ENCODE measurements around the gene TAF6L. TPM values are rescaled to one million over a fixed set of nuclear protein-coding genes. Genes with fewer than 3 reads are reported as not detected.
A peak's percentile ranks its signal among the peaks of the same experiment; 100 is the strongest.

Gene TAF6L
- total and polyA plus RNA-seq, 4 donors = 13.2 to 43.5 (median 17.9) TPM

- ATAC-seq (ENCODE audit: low FRiP score) (no peak), DNase-seq (no peak)
- intact Hi-C loops (cut with DNase I) = no loop called here
- Histone ChIP-seq H3K27me3 (ENCODE audit: control insufficient read depth in 1 of 2, insufficient read depth in 2 of 2, low read length in 1 of 2) (no peaks in the 10 kb centered on the region), H3K36me3 (ENCODE audit: control insufficient read depth in 1 of 2, insufficient read depth in 2 of 2, low read length in 1 of 2) (peaks cover 0 to 5% of the 10 kb centered on the region in 2 donors), H3K4me3 (ENCODE audit: low read length in 2 of 2) (no peak overlapping the region), H3K4me1 (ENCODE audit: control insufficient read depth in 1 of 2, insufficient read depth in 2 of 2, low read length in 2 of 2) (no peaks in the 10 kb centered on the region), H3K27ac (ENCODE audit: low read depth in 1 of 2, low read length in 2 of 2) (no peak overlapping the region), H3K9me3 (ENCODE audit: control insufficient read depth, low read length) (no peaks in the 10 kb centered on the region)
- WGBS, 2 donors = 89 to 90% methylated on average over 8 of the region's 8 CpGs
These were observed 23.1 kb downstream of the TAF6L start for GRCh38 chr11:62794201-62794775.

DNA sequence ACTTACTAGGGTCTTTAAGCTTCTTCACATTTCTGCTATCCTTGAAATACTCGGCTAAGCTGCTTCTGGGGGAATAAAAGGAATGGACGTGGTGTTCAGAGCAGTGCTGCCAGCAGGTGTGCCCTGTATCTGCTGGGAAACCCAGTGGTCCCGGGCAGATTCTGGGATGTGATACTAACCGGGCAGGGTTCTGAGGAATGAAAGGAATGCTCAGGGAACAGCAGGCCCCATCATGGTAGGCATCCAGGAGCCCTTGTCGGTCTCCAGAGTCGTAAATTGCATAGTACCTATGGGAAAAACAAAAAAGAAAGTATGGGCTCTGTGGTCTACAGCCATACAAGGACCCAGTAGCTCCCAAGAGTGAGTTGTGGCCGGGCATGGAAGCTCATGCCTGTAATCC lies 25.1 kb downstream of the TAF6L start:
- Histone ChIP-seq H3K4me3 (ENCODE audit: low read length in 2 of 2) (no peak overlapping the region), H3K27ac (ENCODE audit: low read depth in 1 of 2, low read length in 2 of 2) (no peak overlapping the region), H3K9me3 (ENCODE audit: control insufficient read depth, low read length) (no peaks in the 10 kb centered on the region), H3K27me3 (ENCODE audit: control insufficient read depth in 1 of 2, insufficient read depth in 2 of 2, low read length in 1 of 2) (no peaks in the 10 kb centered on the region), H3K36me3 (ENCODE audit: control insufficient read depth in 1 of 2, insufficient read depth in 2 of 2, low read length in 1 of 2) (peaks cover 0 to 16% of the 10 kb centered on the region in 2 donors), H3K4me1 (ENCODE audit: control insufficient read depth in 1 of 2, insufficient read depth in 2 of 2, low read length in 2 of 2) (no peaks in the 10 kb centered on the region)
- intact Hi-C loops (cut with DNase I) = no loop called here
- DNase-seq (no peak), ATAC-seq (ENCODE audit: low FRiP score) (no peak)
- 76 to 78% methylated on average over 7 of the region's 7 CpGs for WGBS, 2 donors

- 86 to 90% methylated on average over 10 of the region's 10 CpGs for WGBS, 2 donors
- Histone ChIP-seq H3K36me3 (ENCODE audit: control insufficient read depth in 1 of 2, insufficient read depth in 2 of 2, low read length in 1 of 2) (peaks cover 0 to 21% of the 10 kb centered on the region in 2 donors), H3K9me3 (ENCODE audit: control insufficient read depth, low read length) (no peaks in the 10 kb centered on the region), H3K4me3 (ENCODE audit: low read length in 2 of 2) (no peak overlapping the region), H3K27me3 (ENCODE audit: control insufficient read depth in 1 of 2, insufficient read depth in 2 of 2, low read length in 1 of 2) (no peaks in the 10 kb centered on the region), H3K4me1 (ENCODE audit: control insufficient read depth in 1 of 2, insufficient read depth in 2 of 2, low read length in 2 of 2) (peaks cover 0 to 2% of the 10 kb centered on the region in 2 donors), H3K27ac (ENCODE audit: low read depth in 1 of 2, low read length in 2 of 2) (no peak overlapping the region)
- intact Hi-C loops (cut with DNase I) = no loop called here
- no peak for ATAC-seq (ENCODE audit: low FRiP score)
- DNase-seq = no peak
These were observed 28.3 kb downstream of the TAF6L start for GRCh38 chr11:62799486-62799885.

GRCh38 chr11:62801071-62801470 lies 29.9 kb downstream of the TAF6L start:
- ATAC-seq (ENCODE audit: low FRiP score) (no peak), DNase-seq (no peak)
- Histone ChIP-seq H3K27me3 (ENCODE audit: control insufficient read depth in 1 of 2, insufficient read depth in 2 of 2, low read length in 1 of 2) (peaks cover 0 to 1% of the 10 kb centered on the region in 2 donors), H3K36me3 (ENCODE audit: control insufficient read depth in 1 of 2, insufficient read depth in 2 of 2, low read length in 1 of 2) (peaks cover 0 to 18% of the 10 kb centered on the region in 2 donors), H3K27ac (ENCODE audit: low read depth in 1 of 2, low read length in 2 of 2) (no peak overlapping the region), H3K4me3 (ENCODE audit: low read length in 2 of 2) (no peak overlapping the region), H3K4me1 (ENCODE audit: control insufficient read depth in 1 of 2, insufficient read depth in 2 of 2, low read length in 2 of 2) (peaks cover 0 to 2% of the 10 kb centered on the region in 2 donors), H3K9me3 (ENCODE audit: control insufficient read depth, low read length) (no peaks in the 10 kb centered on the region)
- intact Hi-C loops (cut with DNase I) = no loop called here
- WGBS, 2 donors = 82% methylated on average over 4 of the region's 4 CpGs

DNA sequence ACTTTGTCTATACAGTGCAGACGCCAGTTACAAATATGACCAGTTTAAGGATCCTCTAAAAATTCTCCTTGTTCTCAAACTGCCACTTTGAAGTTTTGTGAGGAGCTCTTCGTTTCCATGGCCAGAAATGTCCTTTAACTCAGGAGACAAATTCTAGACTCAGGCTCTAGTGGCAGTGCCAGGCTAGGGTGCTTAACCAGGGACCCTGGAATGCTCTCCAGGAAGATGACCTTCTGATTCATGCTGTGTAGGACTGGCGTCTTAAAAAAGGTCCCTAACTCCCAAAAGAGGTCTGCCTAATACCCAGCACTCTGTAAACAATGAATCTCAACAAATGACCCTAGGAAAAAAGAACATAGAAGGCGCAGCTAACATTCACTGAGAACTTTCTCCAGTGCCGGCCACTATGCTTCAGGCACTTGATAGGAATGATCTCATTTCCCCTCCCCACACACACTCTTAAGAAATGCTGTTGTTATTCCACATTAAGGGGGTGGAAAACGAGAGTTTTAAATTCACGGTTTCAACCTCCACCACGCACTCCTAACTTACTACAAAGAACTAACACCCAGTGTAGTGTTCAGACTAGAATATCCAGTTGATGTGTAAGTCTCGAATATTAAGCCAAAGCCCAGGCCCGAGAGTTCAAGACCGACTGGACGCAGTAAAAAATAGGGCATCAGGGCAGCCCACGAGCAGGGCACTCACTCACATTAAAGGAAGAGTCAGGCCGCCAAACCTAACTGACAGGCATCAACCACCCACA lies 33.3 kb downstream of the TAF6L start:
- DNase-seq (no peak), ATAC-seq (ENCODE audit: low FRiP score) (no peak)
- 0 to 1% methylated on average over 14 of the region's 14 CpGs for WGBS, 2 donors
- peak overlapping the region in 1 of 2 donors; percentile 79 for H3K27ac ChIP-seq (ENCODE audit: low read depth in 1 of 2, low read length in 2 of 2)
- peaks cover 0 to 1% of the 10 kb centered on the region in 2 donors for H3K27me3 ChIP-seq (ENCODE audit: control insufficient read depth in 1 of 2, insufficient read depth in 2 of 2, low read length in 1 of 2)
- no peaks in the 10 kb centered on the region for H3K9me3 ChIP-seq (ENCODE audit: control insufficient read depth, low read length)
- intact Hi-C loops (cut with DNase I) = loop anchor here in 1 of 2 donors (1.0 kb wide), 1 partner anchor 28 kb away; the partner anchor contains the start of genes STX5 and TEX54
- peaks cover 0 to 17% of the 10 kb centered on the region in 2 donors for H3K36me3 ChIP-seq (ENCODE audit: control insufficient read depth in 1 of 2, insufficient read depth in 2 of 2, low read length in 1 of 2)
- peak overlapping the region; percentile 94 to 97 for H3K4me3 ChIP-seq (ENCODE audit: low read length in 2 of 2)
- H3K4me1 ChIP-seq (ENCODE audit: control insufficient read depth in 1 of 2, insufficient read depth in 2 of 2, low read length in 2 of 2) = peaks cover 0 to 2% of the 10 kb centered on the region in 2 donors

DNA sequence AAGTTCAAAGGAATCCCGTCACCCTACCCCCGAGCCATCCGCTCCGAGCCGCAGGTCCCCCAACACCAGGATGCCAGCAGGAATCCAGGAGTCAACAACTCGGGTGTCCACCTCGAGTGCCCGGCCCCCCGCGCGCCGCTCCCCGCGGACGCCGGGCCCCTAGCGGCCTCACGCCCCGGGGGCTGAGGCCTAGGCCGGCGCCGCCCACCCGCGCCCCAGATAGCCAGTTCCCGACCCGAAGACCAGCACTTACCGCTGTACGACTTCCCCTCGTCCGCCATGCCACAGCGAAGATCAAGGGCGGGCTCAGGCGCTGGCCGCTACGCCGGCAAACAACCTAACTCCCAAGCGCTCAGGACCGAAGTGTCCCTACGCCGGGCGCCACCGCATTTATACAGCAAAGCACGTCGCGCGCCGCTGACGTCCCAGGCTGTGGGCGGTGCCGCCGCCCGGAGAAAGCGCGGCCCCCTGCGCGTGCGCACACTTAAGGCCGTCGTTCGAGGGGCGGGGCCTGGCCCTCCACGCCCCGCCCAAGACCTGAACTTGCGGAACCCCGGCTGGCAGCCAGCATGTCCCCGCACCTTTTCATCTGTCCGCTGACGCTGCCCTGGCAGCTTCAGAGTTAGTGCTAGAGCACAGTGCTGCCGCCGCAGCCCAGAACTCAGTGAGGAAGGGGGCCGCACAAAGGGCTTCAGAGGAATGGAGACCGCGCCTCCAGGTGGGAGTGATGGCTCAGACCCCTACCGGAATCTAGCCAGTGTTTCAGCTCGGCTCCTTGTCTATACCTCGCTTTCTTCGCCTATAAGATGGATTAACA lies 34.1 kb downstream of the TAF6L start, which contains the start of gene NXF1:
TSS of gene NXF1 (minus strand) at position 365 of the 817 bp plus-strand sequence. CDS start at position 281, 84 bp downstream.
- intact Hi-C loops (cut with DNase I) = no loop called here

GRCh38 chr11:62805961-62806441 lies 34.8 kb downstream of the TAF6L start:
- intact Hi-C loops (cut with DNase I) = no loop called here
- Histone ChIP-seq H3K36me3 (ENCODE audit: control insufficient read depth in 1 of 2, insufficient read depth in 2 of 2, low read length in 1 of 2) (peaks cover 0 to 10% of the 10 kb centered on the region in 2 donors), H3K9me3 (ENCODE audit: control insufficient read depth, low read length) (no peaks in the 10 kb centered on the region), H3K27ac (ENCODE audit: low read depth in 1 of 2, low read length in 2 of 2) (peak overlapping the region in 1 of 2 donors; percentile 12), H3K27me3 (ENCODE audit: control insufficient read depth in 1 of 2, insufficient read depth in 2 of 2, low read length in 1 of 2) (peaks cover 0 to 1% of the 10 kb centered on the region in 2 donors), H3K4me3 (ENCODE audit: low read length in 2 of 2) (peak overlapping the region; percentile 64 to 67), H3K4me1 (ENCODE audit: control insufficient read depth in 1 of 2, insufficient read depth in 2 of 2, low read length in 2 of 2) (peaks cover 0 to 2% of the 10 kb centered on the region in 2 donors)
- no peak for DNase-seq
- 24 to 26% methylated on average over 12 of the region's 12 CpGs for WGBS, 2 donors
- no peak for ATAC-seq (ENCODE audit: low FRiP score)

More for the DNA sequence above, 34.1 kb downstream of the TAF6L start, which contains the start of gene NXF1:
- peak; percentile 95 to 98 for DNase-seq
- Histone ChIP-seq H3K9me3 (ENCODE audit: control insufficient read depth, low read length) (no peaks in the 10 kb centered on the region), H3K36me3 (ENCODE audit: control insufficient read depth in 1 of 2, insufficient read depth in 2 of 2, low read length in 1 of 2) (peaks cover 0 to 11% of the 10 kb centered on the region in 2 donors), H3K27me3 (ENCODE audit: control insufficient read depth in 1 of 2, insufficient read depth in 2 of 2, low read length in 1 of 2) (peaks cover 0 to 1% of the 10 kb centered on the region in 2 donors), H3K27ac (ENCODE audit: low read depth in 1 of 2, low read length in 2 of 2) (peak within 1 kb of the TSS in 1 of 2 donors; percentile 79), H3K4me3 (ENCODE audit: low read length in 2 of 2) (peak within 1 kb of the TSS; percentile 94 to 97), H3K4me1 (ENCODE audit: control insufficient read depth in 1 of 2, insufficient read depth in 2 of 2, low read length in 2 of 2) (peaks cover 0 to 2% of the 10 kb centered on the region in 2 donors)
- peak; percentile 99 for ATAC-seq (ENCODE audit: low FRiP score)
- WGBS, 2 donors = 0% methylated on average over 77 of the region's 77 CpGs

DNA sequence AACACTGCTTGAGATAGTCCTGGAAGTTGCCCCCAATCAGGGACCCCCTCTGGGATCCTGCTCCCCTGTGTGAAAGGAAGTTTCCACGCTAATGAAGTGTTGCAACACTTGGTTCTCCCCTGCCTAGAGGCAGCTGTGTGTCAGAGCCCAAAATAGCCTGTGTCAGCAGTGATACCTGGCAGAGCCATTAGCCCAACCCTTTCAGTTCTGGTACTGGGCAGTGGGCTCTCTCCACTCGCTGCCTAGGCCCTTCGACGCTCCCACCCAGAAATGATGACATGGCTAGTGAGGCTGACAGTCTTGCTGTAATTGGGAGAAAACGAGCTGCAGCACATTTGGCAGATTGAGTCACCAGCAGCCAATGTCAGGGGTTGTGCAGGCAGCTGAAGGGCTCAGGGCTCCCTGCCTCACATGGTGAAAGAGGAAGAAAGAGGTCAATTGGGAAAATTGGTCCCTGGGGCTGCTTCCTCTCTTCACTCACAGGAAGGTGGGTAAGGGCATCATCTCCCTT lies 35.5 kb downstream of the TAF6L start:
- no peaks in the 10 kb centered on the region for H3K9me3 ChIP-seq (ENCODE audit: control insufficient read depth, low read length)
- ATAC-seq (ENCODE audit: low FRiP score) (no peak), DNase-seq (peak in 1 of 2 donors; percentile 63)
- peaks cover 0 to 1% of the 10 kb centered on the region in 2 donors for H3K27me3 ChIP-seq (ENCODE audit: control insufficient read depth in 1 of 2, insufficient read depth in 2 of 2, low read length in 1 of 2)
- WGBS, 2 donors = 68 to 71% methylated on average over 5 of the region's 5 CpGs
- H3K4me1 ChIP-seq (ENCODE audit: control insufficient read depth in 1 of 2, insufficient read depth in 2 of 2, low read length in 2 of 2) = peaks cover 0 to 2% of the 10 kb centered on the region in 2 donors
- peak overlapping the region in 1 of 2 donors; percentile 12 for H3K27ac ChIP-seq (ENCODE audit: low read depth in 1 of 2, low read length in 2 of 2)
- H3K4me3 ChIP-seq (ENCODE audit: low read length in 2 of 2) = no peak overlapping the region
- intact Hi-C loops (cut with DNase I) = no loop called here
- H3K36me3 ChIP-seq (ENCODE audit: control insufficient read depth in 1 of 2, insufficient read depth in 2 of 2, low read length in 1 of 2) = peaks cover 0 to 4% of the 10 kb centered on the region in 2 donors

Data from aorta (tissue), 5 donors.